Uterus (tissue), 2 donors: Measurements from ENCODE around the gene SYNE1.

Source experiments
- POLR2A ChIP-seq, 2 donors: fragments of 450-650 bp; IDR thresholded peaks; one replicate each; pipeline ENCODE4 v1.6.1; 2016; ENCODE audit warnings: antibody characterized with exemption in 2 of 2, mild to moderate bottlenecking in 1 of 2, moderate library complexity in 1 of 2
- TF ChIP-seq, protein P1 (sequence below), 4 experiments: fragments of 200-600 bp in 2 of 4; fragments of 450-650 bp in 2 of 4; sonication (generic) in 2 of 4; IDR thresholded peaks; one replicate each; pipeline ENCODE4 v1.5.1; 2016 to 2019; ENCODE audit warnings: antibody characterized with exemption in 4 of 4, mild to moderate bottlenecking in 2 of 4, moderate library complexity in 1 of 4

DNA sequence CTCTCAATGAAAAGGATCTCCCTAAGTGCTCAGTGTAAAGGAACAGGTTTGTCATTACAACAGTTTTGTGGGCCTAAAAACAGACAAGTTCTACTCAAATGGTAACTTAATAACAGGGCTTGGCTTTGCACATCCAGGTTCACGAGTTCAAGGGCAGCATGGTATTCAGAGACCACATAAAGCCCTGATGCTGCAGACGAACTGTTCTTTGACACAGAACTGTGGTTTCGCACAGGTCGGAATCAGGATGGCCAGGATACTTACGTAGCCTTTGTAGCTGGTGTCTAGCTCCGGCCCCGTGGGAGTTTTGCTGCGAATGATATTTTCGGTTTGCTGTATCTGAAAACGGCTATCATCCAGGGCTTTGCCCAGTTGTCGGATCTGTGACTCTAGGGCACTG is 493.8 kb downstream of the SYNE1 start:
- no peak for TF ChIP-seq POLR2A (IDR thresholded peaks at IDR 0.05)
- TF ChIP-seq, protein P1, sequence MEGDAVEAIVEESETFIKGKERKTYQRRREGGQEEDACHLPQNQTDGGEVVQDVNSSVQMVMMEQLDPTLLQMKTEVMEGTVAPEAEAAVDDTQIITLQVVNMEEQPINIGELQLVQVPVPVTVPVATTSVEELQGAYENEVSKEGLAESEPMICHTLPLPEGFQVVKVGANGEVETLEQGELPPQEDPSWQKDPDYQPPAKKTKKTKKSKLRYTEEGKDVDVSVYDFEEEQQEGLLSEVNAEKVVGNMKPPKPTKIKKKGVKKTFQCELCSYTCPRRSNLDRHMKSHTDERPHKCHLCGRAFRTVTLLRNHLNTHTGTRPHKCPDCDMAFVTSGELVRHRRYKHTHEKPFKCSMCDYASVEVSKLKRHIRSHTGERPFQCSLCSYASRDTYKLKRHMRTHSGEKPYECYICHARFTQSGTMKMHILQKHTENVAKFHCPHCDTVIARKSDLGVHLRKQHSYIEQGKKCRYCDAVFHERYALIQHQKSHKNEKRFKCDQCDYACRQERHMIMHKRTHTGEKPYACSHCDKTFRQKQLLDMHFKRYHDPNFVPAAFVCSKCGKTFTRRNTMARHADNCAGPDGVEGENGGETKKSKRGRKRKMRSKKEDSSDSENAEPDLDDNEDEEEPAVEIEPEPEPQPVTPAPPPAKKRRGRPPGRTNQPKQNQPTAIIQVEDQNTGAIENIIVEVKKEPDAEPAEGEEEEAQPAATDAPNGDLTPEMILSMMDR (IDR thresholded peaks at IDR 0.05) = no peak
